HEK293 (cell line): Measurements from ENCODE around the gene RPP25L.

Experiments
- KLF1 ChIP-seq: fragments of 450-650 bp; formaldehyde crosslinking; IDR thresholded peaks from 2 replicates; pipeline ENCODE4 v1.5.1; 2016; ENCODE audit warnings: missing biosample characterization, missing genetic modification characterization
- KLF8 ChIP-seq: fragments of 450-650 bp; formaldehyde crosslinking; IDR thresholded peaks from 2 replicates; pipeline ENCODE4 v1.5.1; 2016; ENCODE audit warnings: missing biosample characterization, missing genetic modification characterization
- MEIS1 ChIP-seq: sonication (generic); formaldehyde crosslinking; IDR thresholded peaks from 2 replicates; pipeline ENCODE4 v1.8.1; 2022; ENCODE audit warnings: missing genetic modification reagents, mild to moderate bottlenecking, borderline replicate concordance
- SP2 ChIP-seq: fragments of 450-650 bp; formaldehyde crosslinking; IDR thresholded peaks from 2 replicates; pipeline ENCODE4 v1.5.1; 2016; ENCODE audit warnings: missing biosample characterization, missing genetic modification characterization
- ZBTB49 ChIP-seq: fragments of 450-650 bp; formaldehyde crosslinking; IDR thresholded peaks from 2 replicates; pipeline ENCODE4 v1.5.1; 2016; ENCODE audit warnings: missing biosample characterization, missing genetic modification characterization, low read depth
- ZBTB8A ChIP-seq: fragments of 450-650 bp; formaldehyde crosslinking; IDR thresholded peaks from 2 replicates; pipeline ENCODE4 v1.5.1; 2016; ENCODE audit warnings: missing biosample characterization, missing genetic modification characterization
- ZFP41 ChIP-seq: fragments of 450-650 bp; formaldehyde crosslinking; IDR thresholded peaks from 2 replicates; pipeline ENCODE4 v1.5.1; 2016; ENCODE audit warnings: missing biosample characterization, missing genetic modification characterization, borderline replicate concordance
- ZNF148 ChIP-seq: fragments of 450-650 bp; formaldehyde crosslinking; IDR thresholded peaks from 2 replicates; pipeline ENCODE4 v1.5.0; 2017; ENCODE audit warnings: missing biosample characterization, missing genetic modification characterization, borderline replicate concordance
- ZNF24 ChIP-seq: fragments of 450-650 bp; formaldehyde crosslinking; IDR thresholded peaks from 2 replicates; pipeline ENCODE4 v1.5.1; 2016; ENCODE audit warnings: missing biosample characterization, missing genetic modification characterization
- ZNF266 ChIP-seq: fragments of 450-650 bp; formaldehyde crosslinking; IDR thresholded peaks from 2 replicates; pipeline ENCODE4 v1.5.1; 2016; ENCODE audit warnings: missing biosample characterization, missing genetic modification characterization, low read depth
- ZNF280C ChIP-seq: fragments of 450-650 bp; formaldehyde crosslinking; IDR thresholded peaks from 2 replicates; pipeline ENCODE4 v1.5.1; 2016; ENCODE audit warnings: missing biosample characterization, missing genetic modification characterization
- ZNF280D ChIP-seq: fragments of 450-650 bp; formaldehyde crosslinking; IDR thresholded peaks from 2 replicates; pipeline ENCODE4 v1.5.1; 2016; ENCODE audit warnings: missing biosample characterization, missing genetic modification characterization
- ZNF292 ChIP-seq: fragments of 450-650 bp; formaldehyde crosslinking; IDR thresholded peaks from 2 replicates; pipeline ENCODE4 v1.5.1; 2016; ENCODE audit warnings: low read depth, missing biosample characterization, missing genetic modification characterization, borderline replicate concordance
- ZNF350 ChIP-seq: fragments of 450-650 bp; formaldehyde crosslinking; IDR thresholded peaks from 2 replicates; pipeline ENCODE4 v1.5.0; 2017; ENCODE audit warnings: missing biosample characterization, mild to moderate bottlenecking, missing genetic modification characterization
- ZNF391 ChIP-seq: fragments of 450-650 bp; formaldehyde crosslinking; IDR thresholded peaks from 2 replicates; pipeline ENCODE4 v1.5.1; 2016; ENCODE audit warnings: low read depth, missing biosample characterization, missing genetic modification characterization, borderline replicate concordance
- ZNF423 ChIP-seq: fragments of 450-650 bp; formaldehyde crosslinking; IDR thresholded peaks from 2 replicates; pipeline ENCODE4 v1.5.1; 2016; ENCODE audit warnings: missing biosample characterization, missing genetic modification characterization
- ZNF518A ChIP-seq: fragments of 450-650 bp; formaldehyde crosslinking; conservative IDR thresholded peaks from 2 replicates; pipeline ENCODE4 v1.5.1; 2016; ENCODE audit warnings: low read depth, missing biosample characterization, missing genetic modification characterization
- ZNF544 ChIP-seq: fragments of 450-650 bp; formaldehyde crosslinking; IDR thresholded peaks from 2 replicates; pipeline ENCODE4 v1.5.0; 2017; ENCODE audit warnings: missing biosample characterization, missing genetic modification characterization
- ZNF549 ChIP-seq: fragments of 450-650 bp; IDR thresholded peaks from 2 replicates; pipeline ENCODE4 v1.5.1; 2018; ENCODE audit warnings: missing biosample characterization, missing genetic modification characterization, mild to moderate bottlenecking, inconsistent platforms, moderate library complexity
- ZNF596 ChIP-seq: fragments of 450-650 bp; IDR thresholded peaks from 2 replicates; pipeline ENCODE4 v1.5.0; 2018; ENCODE audit warnings: missing biosample characterization, mild to moderate bottlenecking, missing genetic modification characterization, moderate library complexity
- ZNF658 ChIP-seq: fragments of 450-650 bp; formaldehyde crosslinking; IDR thresholded peaks from 2 replicates; pipeline ENCODE4; 2016; ENCODE audit warnings: missing biosample characterization, missing genetic modification characterization
- ZNF791 ChIP-seq: fragments of 450-650 bp; formaldehyde crosslinking; IDR thresholded peaks from 2 replicates; pipeline ENCODE4 v1.5.1; 2016; ENCODE audit warnings: missing biosample characterization, missing genetic modification characterization
- ZNF830 ChIP-seq: fragments of 450-650 bp; IDR thresholded peaks from 2 replicates; pipeline ENCODE4 v1.5.0; 2018; ENCODE audit warnings: missing biosample characterization, missing genetic modification characterization, low read depth, mild to moderate bottlenecking, moderate library complexity
- ZSCAN16 ChIP-seq: fragments of 450-650 bp; formaldehyde crosslinking; IDR thresholded peaks from 2 replicates; pipeline ENCODE4 v1.5.1; 2016; ENCODE audit warnings: missing biosample characterization, missing genetic modification characterization

Gene RPP25L

GRCh38 chr9:34637356-34638137, 25.6 kb upstream of the RPP25L start, which contains the start of gene SIGMAR1 (continued):
- no peak for TF ChIP-seq ZNF791 (tag by site-specific recombination)
- no peak for TF ChIP-seq ZNF391
- no peak for TF ChIP-seq ZFP41 (tag by site-specific recombination)
- TF ChIP-seq ZNF280D (tag by site-specific recombination): no peak
- TF ChIP-seq ZNF148 (tag by site-specific recombination): no peak
- no peak for TF ChIP-seq ZNF830 (tag by site-specific recombination)
- TF ChIP-seq KLF8 (tag by site-specific recombination): peak; percentile 75; the same call in 1 of the 2 replicates
- TF ChIP-seq ZNF658 (tag by site-specific recombination): no peak
- TF ChIP-seq ZNF596: 0 out of 2 replicates have a peak, but pooled peaks have one; percentile 31
- TF ChIP-seq ZNF24 (tag by site-specific recombination): no peak
- no peak for TF ChIP-seq ZNF350
- TF ChIP-seq ZNF423 (tag by site-specific recombination): no peak
- no peak for TF ChIP-seq ZSCAN16 (tag by site-specific recombination)
- no peak for TF ChIP-seq ZNF292 (tag by site-specific recombination)
- TF ChIP-seq ZBTB8A (tag by site-specific recombination): peak; percentile 58
- TF ChIP-seq ZNF518A (tag by site-specific recombination): no peak
- TF ChIP-seq ZNF266 (tag by site-specific recombination): no peak
- no peak for TF ChIP-seq ZNF544 (tag by site-specific recombination)
- TF ChIP-seq ZBTB49 (tag by site-specific recombination): no peak
- TF ChIP-seq ZNF549 (tag by site-specific recombination): no peak
- TF ChIP-seq ZNF280C (tag by site-specific recombination): no peak
- no peak for TF ChIP-seq MEIS1
- peak; percentile 91 for TF ChIP-seq KLF1 (tag by site-specific recombination)
- TF ChIP-seq SP2 (tag by site-specific recombination): peak; percentile 89
